Measurements from ENCODE around the gene MRPL10.

MRPL10 gene

DNA sequence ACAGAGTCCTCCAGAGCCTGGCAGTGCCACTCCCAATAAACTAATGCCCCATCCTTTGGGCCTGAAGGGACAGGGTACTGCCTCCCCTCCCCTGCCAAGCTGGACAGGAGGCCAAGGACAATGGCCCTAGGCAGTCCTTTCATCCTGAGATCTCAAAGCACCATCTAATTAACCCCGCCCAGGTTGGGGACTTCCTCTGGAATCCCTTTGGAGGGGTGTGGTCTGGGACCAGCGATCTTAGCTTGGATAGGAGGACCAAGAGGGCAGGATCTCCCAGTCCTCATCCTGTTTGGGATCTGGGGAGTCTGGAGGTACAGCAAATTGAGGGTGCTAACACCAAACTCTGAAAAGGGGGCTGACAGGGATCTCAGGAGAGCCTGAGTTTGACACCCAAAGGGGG lies 37.8 kb upstream of the MRPL10 start:
- DNase-seq (ENCODE audit: low read depth): no peak
- H3K4me3 ChIP-seq (ENCODE audit: low read depth, low read length): no peak overlapping the region
- TF ChIP-seq, protein P1, sequence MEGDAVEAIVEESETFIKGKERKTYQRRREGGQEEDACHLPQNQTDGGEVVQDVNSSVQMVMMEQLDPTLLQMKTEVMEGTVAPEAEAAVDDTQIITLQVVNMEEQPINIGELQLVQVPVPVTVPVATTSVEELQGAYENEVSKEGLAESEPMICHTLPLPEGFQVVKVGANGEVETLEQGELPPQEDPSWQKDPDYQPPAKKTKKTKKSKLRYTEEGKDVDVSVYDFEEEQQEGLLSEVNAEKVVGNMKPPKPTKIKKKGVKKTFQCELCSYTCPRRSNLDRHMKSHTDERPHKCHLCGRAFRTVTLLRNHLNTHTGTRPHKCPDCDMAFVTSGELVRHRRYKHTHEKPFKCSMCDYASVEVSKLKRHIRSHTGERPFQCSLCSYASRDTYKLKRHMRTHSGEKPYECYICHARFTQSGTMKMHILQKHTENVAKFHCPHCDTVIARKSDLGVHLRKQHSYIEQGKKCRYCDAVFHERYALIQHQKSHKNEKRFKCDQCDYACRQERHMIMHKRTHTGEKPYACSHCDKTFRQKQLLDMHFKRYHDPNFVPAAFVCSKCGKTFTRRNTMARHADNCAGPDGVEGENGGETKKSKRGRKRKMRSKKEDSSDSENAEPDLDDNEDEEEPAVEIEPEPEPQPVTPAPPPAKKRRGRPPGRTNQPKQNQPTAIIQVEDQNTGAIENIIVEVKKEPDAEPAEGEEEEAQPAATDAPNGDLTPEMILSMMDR (IDR thresholded peaks at IDR 0.05; ENCODE audit: low read depth, low read length, missing control alignments): no peak

DNA sequence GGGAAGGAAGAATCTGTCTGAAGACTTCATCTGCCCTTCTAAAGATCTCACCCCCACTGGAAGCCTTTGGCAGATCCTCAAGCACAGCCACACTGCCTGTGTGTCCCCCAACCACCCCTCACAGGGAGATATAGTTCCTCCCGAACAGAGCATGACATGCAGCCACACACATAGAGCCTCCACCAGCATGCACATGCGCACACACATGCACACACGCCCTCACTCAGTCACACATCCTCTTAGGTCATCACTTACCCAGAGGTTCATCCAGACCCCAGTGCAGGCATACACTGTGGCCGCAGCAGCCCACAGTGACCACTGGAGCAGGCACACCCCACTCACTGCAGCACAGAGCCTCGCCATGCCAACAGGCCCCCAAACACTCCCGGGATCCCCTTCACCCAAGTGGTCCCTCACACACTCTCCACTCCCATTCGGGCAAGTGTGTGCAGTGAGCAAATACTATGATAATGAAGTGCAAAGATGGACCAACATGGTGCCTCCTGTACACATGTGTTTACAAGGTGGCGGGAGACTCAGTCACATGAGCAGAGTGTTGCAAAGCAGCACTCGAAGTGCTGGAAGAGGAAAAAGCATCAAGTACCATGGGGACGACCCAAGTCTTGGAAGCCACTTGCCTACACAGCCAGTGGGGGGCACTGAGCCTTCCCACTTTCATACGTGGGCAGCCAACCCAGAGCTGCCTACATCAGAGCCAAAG lies 36.6 kb upstream of the MRPL10 start:
- no peak for DNase-seq (ENCODE audit: low read depth)
- no peak overlapping the region for H3K4me3 ChIP-seq (ENCODE audit: low read depth, low read length)
- TF ChIP-seq, protein P1 (IDR thresholded peaks at IDR 0.05; ENCODE audit: low read depth, low read length, missing control alignments): no peak

DNA sequence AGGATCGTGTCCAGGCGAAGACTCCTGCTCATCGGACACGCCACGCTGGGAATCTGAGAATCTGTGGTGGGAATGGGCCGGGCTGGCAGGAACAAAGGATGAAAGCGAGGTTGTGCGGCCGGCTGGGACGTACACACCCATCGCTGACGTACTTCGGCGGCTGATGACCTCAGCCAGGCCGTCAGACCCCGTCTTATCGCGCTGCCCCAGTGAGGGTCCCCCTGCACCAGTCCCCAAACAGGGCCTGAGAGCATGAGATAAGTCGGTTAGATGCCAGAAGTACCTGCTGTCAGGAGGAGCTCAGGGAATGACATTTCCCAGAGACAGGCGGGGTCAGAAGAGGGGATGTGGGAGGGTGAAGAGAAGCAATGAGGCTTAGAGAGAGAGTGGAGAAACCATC lies 35.6 kb upstream of the MRPL10 start:
- DNase-seq (ENCODE audit: low read depth): no peak
- TF ChIP-seq, protein P1 (IDR thresholded peaks at IDR 0.05; ENCODE audit: low read depth, low read length, missing control alignments): no peak
- no peak overlapping the region for H3K4me3 ChIP-seq (ENCODE audit: low read depth, low read length)

DNA sequence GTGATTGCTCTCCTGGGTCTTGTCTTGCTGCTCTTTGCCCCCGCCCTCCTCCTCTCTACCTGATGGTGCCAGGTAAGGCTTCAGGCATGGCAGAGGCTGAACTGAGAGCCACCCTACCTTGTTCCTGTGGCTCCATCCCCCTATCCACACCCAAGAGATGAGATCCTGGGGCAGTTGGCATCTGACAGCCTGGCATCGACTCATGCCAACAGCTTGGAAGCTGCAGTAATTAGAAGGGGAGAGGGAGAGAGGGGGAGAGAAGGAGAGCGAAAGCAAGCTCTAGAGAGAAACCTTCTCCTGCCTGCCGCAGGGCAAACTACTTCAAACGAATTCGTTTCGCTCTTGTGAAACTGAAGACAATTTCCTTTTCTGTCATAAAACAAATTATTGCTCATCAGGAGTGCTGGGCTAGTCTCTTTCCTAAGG lies 33.5 kb upstream of the MRPL10 start:
- H3K4me3 ChIP-seq (ENCODE audit: low read depth, low read length): no peak overlapping the region
- DNase-seq (ENCODE audit: low read depth): no peak
- TF ChIP-seq, protein P1 (IDR thresholded peaks at IDR 0.05; ENCODE audit: low read depth, low read length, missing control alignments): no peak

DNA sequence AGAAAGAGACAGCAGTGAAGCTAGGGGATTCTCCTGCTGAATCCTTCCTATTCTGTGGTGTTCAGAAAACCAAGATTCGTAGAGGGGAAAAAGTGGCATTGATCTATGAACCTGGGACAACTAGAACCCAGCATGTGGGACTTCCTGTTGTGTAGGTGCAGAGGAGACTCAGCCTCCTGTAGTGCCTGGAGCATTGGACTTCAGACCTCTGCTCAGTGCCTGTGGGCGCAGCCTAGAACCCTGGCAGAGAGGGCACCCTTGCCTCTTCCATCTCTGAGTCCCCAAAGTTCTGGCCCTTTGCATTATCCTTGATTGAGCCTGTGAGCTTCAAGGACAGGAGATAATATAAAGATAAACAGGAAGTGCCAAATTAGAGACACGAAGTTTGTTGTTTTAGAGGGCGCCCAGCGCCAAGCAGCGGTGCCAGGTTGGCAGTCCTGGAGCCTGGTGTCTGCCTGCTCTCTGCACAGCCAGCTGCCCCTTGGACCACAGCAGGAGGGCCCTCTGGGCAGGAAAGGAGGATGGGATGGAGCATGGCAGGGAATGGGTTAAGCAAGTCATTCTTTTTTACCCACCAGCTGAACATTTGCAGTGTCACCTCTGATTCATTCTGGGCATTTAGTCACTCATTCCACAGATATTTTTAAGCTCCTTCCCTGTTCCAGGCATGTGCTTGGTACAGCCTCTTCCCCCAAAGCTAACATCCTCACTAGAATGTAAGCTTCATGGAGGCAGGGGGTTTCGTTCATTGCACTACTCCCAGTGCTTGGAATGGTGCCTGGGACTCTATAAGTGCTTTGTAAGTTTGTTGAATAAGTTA lies 31.5 kb upstream of the MRPL10 start:
- DNase-seq (ENCODE audit: low read depth): no peak
- TF ChIP-seq, protein P1 (IDR thresholded peaks at IDR 0.05; ENCODE audit: low read depth, low read length, missing control alignments): no peak
- H3K4me3 ChIP-seq (ENCODE audit: low read depth, low read length): no peak overlapping the region

DNA sequence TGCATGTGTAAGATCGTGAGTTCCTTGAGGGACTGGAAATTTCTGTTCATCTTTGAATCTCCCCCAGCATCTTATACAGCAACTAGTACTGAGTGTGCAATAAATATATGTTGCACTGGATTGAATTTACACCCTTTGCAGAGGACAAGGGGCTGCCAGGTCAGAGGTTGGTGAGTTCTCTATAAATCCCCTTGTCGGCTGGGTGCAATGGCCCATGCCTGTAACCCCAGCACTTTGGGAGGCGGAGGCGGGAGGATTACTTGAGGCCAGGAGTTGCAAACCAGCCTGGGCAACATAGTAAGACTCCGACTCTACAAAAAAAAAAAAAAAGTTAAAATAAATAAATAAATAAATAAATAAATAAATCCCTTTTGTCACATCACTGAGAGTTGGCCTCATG lies 29.0 kb upstream of the MRPL10 start:
- DNase-seq (ENCODE audit: low read depth): no peak
- H3K4me3 ChIP-seq (ENCODE audit: low read depth, low read length): no peak overlapping the region
- TF ChIP-seq, protein P1 (IDR thresholded peaks at IDR 0.05; ENCODE audit: low read depth, low read length, missing control alignments): no peak

Measured in GM12864 (cell line).